Panc1 (cell line): ENCODE data around the gene LGALS14. TPM values are rescaled to one million over a fixed set of nuclear protein-coding genes. Genes with fewer than 3 reads are reported as not detected.
A peak's percentile ranks its signal among the peaks of the same experiment; 100 is the strongest.

ENCODE experiments used
- ATAC-seq: fragments of 200-7000 bp; cut with Tn5 transposase; 2 replicates; pipeline ENCODE4 v1.9.1; 2020; ENCODE audit warnings: mild to moderate bottlenecking, moderate library complexity
- BruUV-seq: library from RNA; stranded (reverse); fragments of 400-500 nt; replicated peaks from 2 replicates; lab custom pipeline; 2021; lab: Mats Ljungman, UMichigan
- CTCF ChIA-PET: fragments of 300-600 bp; sonication (Branson Sonifier 250); formaldehyde crosslinking; loops from one replicate; lab custom pipeline; 2022; ENCODE audit warnings: antibody characterized with exemption; lab: Charles Lee
- POLR2A ChIA-PET: fragments of 300-600 bp; sonication (Branson Sonifier 250); formaldehyde crosslinking; loops from one replicate; lab custom pipeline; 2022; ENCODE audit warnings: antibody characterized with exemption; lab: Charles Lee
- DNase-seq: peaks from one replicate; pipeline ENCODE4 v3.0.0-alpha.2; 2010; ENCODE audit warnings: low read depth, low spot score
- H3K27ac ChIP-seq: 2 replicates; pipeline ENCODE4 v1.5.1; 2011; ENCODE audit warnings: mild to moderate bottlenecking, low read length, inconsistent platforms
- H3K27me3 ChIP-seq: fragments of 200-500 bp; sonication (Bioruptor generic); 2 replicates; pipeline ENCODE4 v1.6.0; 2014; ENCODE audit warnings: low read length, inconsistent platforms; ENCODE audit not compliant: control insufficient read depth, insufficient read depth
- H3K36me3 ChIP-seq: fragments of 200-500 bp; sonication (Bioruptor generic); 2 replicates; pipeline ENCODE4 v1.5.1; 2014; ENCODE audit warnings: inconsistent platforms, mild to moderate bottlenecking, low read length, moderate library complexity; ENCODE audit not compliant: control insufficient read depth, insufficient read depth
- H3K4me1 ChIP-seq: 2 replicates; pipeline ENCODE4 v1.5.1; 2011; ENCODE audit warnings: inconsistent platforms, mild to moderate bottlenecking, low read length, moderate library complexity; ENCODE audit not compliant: control insufficient read depth, insufficient read depth
- H3K4me3 ChIP-seq, 2 experiments: 2 replicates each; pipeline ENCODE4 v1.5.1; 2011 to 2012; ENCODE audit warnings: low read depth in 2 of 2, low read length in 2 of 2, mild to moderate bottlenecking in 2 of 2, inconsistent platforms in 1 of 2, moderate library complexity in 1 of 2
- H3K9me3 ChIP-seq: fragments of 200-500 bp; sonication (Bioruptor generic); 2 replicates; pipeline ENCODE4 v1.5.1; 2014; ENCODE audit warnings: low read depth, mild to moderate bottlenecking, inconsistent platforms, low read length, moderate library complexity; ENCODE audit not compliant: control insufficient read depth, insufficient read depth
- POLR2AphosphoS5 ChIP-seq: IDR thresholded peaks from 2 replicates; pipeline ENCODE4 v1.6.1; 2012; ENCODE audit warnings: mild to moderate bottlenecking, low read depth, low read length, moderate library complexity
- SIN3A ChIP-seq: IDR thresholded peaks from 2 replicates; pipeline ENCODE4 v1.6.1; 2012; ENCODE audit warnings: low read depth, mild to moderate bottlenecking, low read length, moderate library complexity, borderline replicate concordance; ENCODE audit not compliant: insufficient read depth
- TCF7L2 ChIP-seq: IDR thresholded peaks from 2 replicates; pipeline ENCODE4 v1.6.1; 2011; ENCODE audit warnings: mild to moderate bottlenecking, low read depth, low read length, inconsistent platforms
- in situ Hi-C: cut with HindIII; loops from 2 replicates; pipeline ENCODE4 v1.10.0; 2016; ENCODE audit warnings: low sequenced_read_pairs, low pct_unique_long_range_greater_than_20kb
- intact Hi-C: fragments of 100-400 bp; cut with micrococcal nuclease; formaldehyde crosslinking; loops from one replicate; pipeline ENCODE4 v1.10.0; 2022; ENCODE audit not compliant: unreplicated experiment
- total RNA-seq: library from RNA; stranded (reverse); gene quantifications from one replicate; pipeline ENCODE4 v1.2.1, GENCODE V29; 2021; ENCODE audit not compliant: unreplicated experiment
- TF ChIP-seq, protein P1 (sequence below), 2 experiments: IDR thresholded peaks; 2 replicates each; pipeline ENCODE4 v1.6.1; 2011 to 2012; ENCODE audit warnings: low read depth in 2 of 2, control low read depth in 1 of 2, low read length in 1 of 2, mild to moderate bottlenecking in 1 of 2, moderate library complexity in 1 of 2; ENCODE audit not compliant: insufficient read depth in 1 of 2
- TF ChIP-seq, protein P2 (sequence below): fragments of 450-650 bp; IDR thresholded peaks from 2 replicates; pipeline ENCODE4 v1.5.1; 2017; ENCODE audit warnings: mild to moderate bottlenecking

LGALS14 gene
- total RNA-seq, 1 experiment from 2014 or later = not detected

- ATAC-seq (no peak; the same call in 1 of the 2 replicates), DNase-seq (no peak)
- in situ Hi-C loops = no loop called here
- no TSS peak for BruUV-seq
- Histone ChIP-seq H3K4me3 (no peak overlapping the region), H3K36me3 (no peaks in the 10 kb centered on the region), H3K4me1 (no peaks in the 10 kb centered on the region), H3K9me3 (no peaks in the 10 kb centered on the region), H3K27ac (no peak overlapping the region), H3K27me3 (peaks cover 99% of the 10 kb centered on the region)
- TF ChIP-seq TCF7L2 = no peak
- TF ChIP-seq, protein P1, sequence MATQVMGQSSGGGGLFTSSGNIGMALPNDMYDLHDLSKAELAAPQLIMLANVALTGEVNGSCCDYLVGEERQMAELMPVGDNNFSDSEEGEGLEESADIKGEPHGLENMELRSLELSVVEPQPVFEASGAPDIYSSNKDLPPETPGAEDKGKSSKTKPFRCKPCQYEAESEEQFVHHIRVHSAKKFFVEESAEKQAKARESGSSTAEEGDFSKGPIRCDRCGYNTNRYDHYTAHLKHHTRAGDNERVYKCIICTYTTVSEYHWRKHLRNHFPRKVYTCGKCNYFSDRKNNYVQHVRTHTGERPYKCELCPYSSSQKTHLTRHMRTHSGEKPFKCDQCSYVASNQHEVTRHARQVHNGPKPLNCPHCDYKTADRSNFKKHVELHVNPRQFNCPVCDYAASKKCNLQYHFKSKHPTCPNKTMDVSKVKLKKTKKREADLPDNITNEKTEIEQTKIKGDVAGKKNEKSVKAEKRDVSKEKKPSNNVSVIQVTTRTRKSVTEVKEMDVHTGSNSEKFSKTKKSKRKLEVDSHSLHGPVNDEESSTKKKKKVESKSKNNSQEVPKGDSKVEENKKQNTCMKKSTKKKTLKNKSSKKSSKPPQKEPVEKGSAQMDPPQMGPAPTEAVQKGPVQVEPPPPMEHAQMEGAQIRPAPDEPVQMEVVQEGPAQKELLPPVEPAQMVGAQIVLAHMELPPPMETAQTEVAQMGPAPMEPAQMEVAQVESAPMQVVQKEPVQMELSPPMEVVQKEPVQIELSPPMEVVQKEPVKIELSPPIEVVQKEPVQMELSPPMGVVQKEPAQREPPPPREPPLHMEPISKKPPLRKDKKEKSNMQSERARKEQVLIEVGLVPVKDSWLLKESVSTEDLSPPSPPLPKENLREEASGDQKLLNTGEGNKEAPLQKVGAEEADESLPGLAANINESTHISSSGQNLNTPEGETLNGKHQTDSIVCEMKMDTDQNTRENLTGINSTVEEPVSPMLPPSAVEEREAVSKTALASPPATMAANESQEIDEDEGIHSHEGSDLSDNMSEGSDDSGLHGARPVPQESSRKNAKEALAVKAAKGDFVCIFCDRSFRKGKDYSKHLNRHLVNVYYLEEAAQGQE (IDR thresholded peaks at IDR 0.05; ENCODE audit: insufficient read depth in 1 of 2, low read depth in 2 of 2, low read length in 1 of 2) = no peak
- TF ChIP-seq SIN3A = no peak
- TF ChIP-seq, protein P2, sequence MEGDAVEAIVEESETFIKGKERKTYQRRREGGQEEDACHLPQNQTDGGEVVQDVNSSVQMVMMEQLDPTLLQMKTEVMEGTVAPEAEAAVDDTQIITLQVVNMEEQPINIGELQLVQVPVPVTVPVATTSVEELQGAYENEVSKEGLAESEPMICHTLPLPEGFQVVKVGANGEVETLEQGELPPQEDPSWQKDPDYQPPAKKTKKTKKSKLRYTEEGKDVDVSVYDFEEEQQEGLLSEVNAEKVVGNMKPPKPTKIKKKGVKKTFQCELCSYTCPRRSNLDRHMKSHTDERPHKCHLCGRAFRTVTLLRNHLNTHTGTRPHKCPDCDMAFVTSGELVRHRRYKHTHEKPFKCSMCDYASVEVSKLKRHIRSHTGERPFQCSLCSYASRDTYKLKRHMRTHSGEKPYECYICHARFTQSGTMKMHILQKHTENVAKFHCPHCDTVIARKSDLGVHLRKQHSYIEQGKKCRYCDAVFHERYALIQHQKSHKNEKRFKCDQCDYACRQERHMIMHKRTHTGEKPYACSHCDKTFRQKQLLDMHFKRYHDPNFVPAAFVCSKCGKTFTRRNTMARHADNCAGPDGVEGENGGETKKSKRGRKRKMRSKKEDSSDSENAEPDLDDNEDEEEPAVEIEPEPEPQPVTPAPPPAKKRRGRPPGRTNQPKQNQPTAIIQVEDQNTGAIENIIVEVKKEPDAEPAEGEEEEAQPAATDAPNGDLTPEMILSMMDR = no peak
- no peak for TF ChIP-seq POLR2AphosphoS5
- intact Hi-C loops = no loop called here
- ChIA-PET POLR2A (interaction anchor here (0.5 to 0.6 kb wide), 2 partner anchors 138 to 260 kb away, joined by 3 to 5 read pairs; partner anchors contain the start of genes DYRK1B and RPS16), CTCF (interaction anchor here (0.7 to 1.0 kb wide), 2 partner anchors 10 to 97 kb away, joined by 3 to 4 read pairs; no protein-coding TSS in a partner anchor)
Measured at GRCh38 chr19:39695759-39696158, 8.5 kb upstream of the LGALS14 start.

- no peak for TF ChIP-seq POLR2AphosphoS5
- TF ChIP-seq, protein P1 (IDR thresholded peaks at IDR 0.05; ENCODE audit: insufficient read depth in 1 of 2, low read depth in 2 of 2, low read length in 1 of 2) = no peak
- TF ChIP-seq SIN3A = no peak
- TF ChIP-seq, protein P2 = no peak
- TF ChIP-seq TCF7L2 = no peak
- in situ Hi-C loops = no loop called here
- H3K27me3 ChIP-seq = peaks cover 95% of the 10 kb centered on the region
- no peak overlapping the region for H3K27ac ChIP-seq
- BruUV-seq = no TSS peak
- ChIA-PET POLR2A (interaction anchor here (0.6 kb wide), 1 partner anchor 260 kb away, joined by 3 read pairs; the partner anchor contains the start of gene RPS16), CTCF (no interaction called here)
- ATAC-seq (peak; percentile 19), DNase-seq (no peak)
- no peaks in the 10 kb centered on the region for H3K9me3 ChIP-seq
- H3K4me1 ChIP-seq = no peaks in the 10 kb centered on the region
- no peaks in the 10 kb centered on the region for H3K36me3 ChIP-seq
- intact Hi-C loops = no loop called here
- no peak overlapping the region for H3K4me3 ChIP-seq
Measured at GRCh38 chr19:39696387-39696786, 7.9 kb upstream of the LGALS14 start.
